GM20000 (cell line): Measurements from ENCODE around the gene DNMBP.

Experiments used
- DNase-seq: peaks from one replicate; pipeline ENCODE4 v3.0.0; 2012; ENCODE audit warnings: low spot score
- TF ChIP-seq, protein P1 (sequence below): IDR thresholded peaks from 2 replicates; pipeline ENCODE4 v1.5.1; 2012; ENCODE audit warnings: mild to moderate bottlenecking, control low read depth; ENCODE audit errors: extremely low read depth, missing control alignments

The DNMBP gene, protein sequence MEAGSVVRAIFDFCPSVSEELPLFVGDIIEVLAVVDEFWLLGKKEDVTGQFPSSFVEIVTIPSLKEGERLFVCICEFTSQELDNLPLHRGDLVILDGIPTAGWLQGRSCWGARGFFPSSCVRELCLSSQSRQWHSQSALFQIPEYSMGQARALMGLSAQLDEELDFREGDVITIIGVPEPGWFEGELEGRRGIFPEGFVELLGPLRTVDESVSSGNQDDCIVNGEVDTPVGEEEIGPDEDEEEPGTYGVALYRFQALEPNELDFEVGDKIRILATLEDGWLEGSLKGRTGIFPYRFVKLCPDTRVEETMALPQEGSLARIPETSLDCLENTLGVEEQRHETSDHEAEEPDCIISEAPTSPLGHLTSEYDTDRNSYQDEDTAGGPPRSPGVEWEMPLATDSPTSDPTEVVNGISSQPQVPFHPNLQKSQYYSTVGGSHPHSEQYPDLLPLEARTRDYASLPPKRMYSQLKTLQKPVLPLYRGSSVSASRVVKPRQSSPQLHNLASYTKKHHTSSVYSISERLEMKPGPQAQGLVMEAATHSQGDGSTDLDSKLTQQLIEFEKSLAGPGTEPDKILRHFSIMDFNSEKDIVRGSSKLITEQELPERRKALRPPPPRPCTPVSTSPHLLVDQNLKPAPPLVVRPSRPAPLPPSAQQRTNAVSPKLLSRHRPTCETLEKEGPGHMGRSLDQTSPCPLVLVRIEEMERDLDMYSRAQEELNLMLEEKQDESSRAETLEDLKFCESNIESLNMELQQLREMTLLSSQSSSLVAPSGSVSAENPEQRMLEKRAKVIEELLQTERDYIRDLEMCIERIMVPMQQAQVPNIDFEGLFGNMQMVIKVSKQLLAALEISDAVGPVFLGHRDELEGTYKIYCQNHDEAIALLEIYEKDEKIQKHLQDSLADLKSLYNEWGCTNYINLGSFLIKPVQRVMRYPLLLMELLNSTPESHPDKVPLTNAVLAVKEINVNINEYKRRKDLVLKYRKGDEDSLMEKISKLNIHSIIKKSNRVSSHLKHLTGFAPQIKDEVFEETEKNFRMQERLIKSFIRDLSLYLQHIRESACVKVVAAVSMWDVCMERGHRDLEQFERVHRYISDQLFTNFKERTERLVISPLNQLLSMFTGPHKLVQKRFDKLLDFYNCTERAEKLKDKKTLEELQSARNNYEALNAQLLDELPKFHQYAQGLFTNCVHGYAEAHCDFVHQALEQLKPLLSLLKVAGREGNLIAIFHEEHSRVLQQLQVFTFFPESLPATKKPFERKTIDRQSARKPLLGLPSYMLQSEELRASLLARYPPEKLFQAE (N-terminal part only)

DNA sequence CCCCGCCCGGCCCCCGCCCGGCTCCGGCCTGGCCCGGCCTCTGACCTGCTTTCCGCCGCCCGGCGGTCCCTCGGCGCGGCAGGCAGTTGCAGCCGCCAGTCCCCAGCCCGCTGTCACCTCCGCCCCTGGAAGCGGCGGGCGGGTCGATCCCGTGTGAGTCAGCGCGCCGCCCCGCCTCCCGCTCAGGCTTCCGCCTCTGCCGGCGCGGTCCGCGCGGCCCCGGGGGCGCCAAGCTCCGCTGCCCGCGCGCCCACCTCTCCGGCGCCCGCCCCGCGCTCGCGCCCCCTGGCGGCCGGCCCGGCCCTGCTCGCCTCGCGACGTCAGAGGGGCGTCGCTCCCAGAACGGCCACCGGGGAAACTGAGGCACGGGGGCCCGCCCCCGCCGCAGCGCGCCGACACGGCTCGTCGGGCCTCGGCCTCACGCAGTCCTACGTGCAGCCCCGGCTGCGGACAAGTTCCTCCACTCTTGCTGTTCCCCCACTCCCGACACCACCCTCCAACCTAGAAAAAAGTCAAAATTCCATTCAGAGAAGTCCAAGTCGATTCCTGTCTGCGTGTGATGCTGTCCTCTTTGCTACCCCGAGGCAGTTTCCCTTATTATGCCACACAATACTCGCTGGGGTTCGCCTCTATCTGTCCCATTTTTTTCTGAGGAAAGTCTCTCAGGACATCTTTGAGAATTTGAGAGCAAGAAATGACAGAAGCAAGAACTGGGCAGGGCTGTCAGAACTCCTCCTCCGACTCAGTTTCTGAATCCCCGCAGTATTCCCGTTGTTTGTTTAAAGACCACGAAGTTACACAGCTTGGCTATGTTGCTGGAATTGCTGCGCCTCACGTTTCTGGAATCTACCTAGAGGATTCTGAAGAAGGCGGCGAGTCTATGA lies at the start of gene DNMBP:
Gene DNMBP, minus strand, starts transcription at position 155 of the 884 bp plus-strand sequence. CDS start 37,823 bp downstream, outside the sequence.
- peak; percentile 97 for DNase-seq
- TF ChIP-seq, protein P1, sequence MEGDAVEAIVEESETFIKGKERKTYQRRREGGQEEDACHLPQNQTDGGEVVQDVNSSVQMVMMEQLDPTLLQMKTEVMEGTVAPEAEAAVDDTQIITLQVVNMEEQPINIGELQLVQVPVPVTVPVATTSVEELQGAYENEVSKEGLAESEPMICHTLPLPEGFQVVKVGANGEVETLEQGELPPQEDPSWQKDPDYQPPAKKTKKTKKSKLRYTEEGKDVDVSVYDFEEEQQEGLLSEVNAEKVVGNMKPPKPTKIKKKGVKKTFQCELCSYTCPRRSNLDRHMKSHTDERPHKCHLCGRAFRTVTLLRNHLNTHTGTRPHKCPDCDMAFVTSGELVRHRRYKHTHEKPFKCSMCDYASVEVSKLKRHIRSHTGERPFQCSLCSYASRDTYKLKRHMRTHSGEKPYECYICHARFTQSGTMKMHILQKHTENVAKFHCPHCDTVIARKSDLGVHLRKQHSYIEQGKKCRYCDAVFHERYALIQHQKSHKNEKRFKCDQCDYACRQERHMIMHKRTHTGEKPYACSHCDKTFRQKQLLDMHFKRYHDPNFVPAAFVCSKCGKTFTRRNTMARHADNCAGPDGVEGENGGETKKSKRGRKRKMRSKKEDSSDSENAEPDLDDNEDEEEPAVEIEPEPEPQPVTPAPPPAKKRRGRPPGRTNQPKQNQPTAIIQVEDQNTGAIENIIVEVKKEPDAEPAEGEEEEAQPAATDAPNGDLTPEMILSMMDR = peak; percentile 75

DNA sequence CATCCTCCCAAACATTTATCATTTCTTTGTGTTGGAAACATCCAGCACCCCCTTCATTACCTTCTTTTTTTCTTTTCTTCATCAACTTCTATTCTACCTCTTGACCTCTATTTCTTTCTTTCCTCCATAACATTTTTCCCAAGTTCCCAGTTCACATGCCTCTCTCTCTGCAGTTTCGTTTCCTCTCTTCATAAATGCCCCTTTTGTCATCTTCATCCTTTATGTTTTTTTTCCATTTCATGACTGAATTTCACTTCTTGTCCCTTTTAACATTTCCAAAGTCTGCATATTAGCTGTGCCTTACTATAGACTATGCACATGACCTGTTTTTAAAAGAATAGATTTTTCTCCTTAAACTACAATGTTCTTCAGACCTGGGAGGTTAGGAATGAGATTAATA lies 48.2 kb upstream of the DNMBP start:
- TF ChIP-seq, protein P1 = no peak
- DNase-seq = no peak

DNA sequence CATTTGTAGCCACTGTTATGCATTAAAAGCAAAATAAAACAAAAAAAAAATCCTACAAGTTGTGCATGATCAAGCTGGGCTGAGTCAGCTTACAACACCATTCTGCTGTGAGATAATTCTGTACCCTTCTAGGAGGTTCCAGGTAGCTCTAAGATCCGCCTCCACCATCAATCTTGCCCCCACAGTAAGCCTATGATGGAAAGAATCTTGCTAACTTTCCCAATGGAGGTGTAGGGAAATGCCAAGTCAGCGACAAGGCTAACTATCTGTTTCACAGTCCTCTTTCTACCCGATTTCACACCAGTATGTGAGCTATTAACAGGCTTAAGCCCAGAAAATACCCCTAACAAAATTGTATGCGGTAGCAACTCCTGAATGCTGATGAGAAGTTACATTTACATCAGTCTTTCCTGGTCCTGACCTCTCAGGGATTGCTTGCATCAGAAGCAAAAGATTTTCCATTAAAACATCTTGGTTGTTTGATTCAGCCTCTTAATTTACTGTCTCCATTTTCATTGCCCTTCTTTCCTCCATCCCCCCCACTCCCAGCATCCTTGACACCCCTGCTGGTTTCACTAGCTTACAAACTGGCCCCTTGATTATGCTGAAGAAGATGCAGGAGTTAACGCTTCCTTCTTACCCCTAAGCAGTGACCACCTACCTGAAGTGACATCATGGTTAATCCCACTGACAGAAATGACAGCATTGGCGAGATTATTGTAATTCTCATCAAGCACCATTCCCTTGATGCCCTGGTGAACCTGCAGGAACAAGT lies 44.1 kb upstream of the DNMBP start:
- DNase-seq = no peak
- TF ChIP-seq, protein P1 = no peak

DNA sequence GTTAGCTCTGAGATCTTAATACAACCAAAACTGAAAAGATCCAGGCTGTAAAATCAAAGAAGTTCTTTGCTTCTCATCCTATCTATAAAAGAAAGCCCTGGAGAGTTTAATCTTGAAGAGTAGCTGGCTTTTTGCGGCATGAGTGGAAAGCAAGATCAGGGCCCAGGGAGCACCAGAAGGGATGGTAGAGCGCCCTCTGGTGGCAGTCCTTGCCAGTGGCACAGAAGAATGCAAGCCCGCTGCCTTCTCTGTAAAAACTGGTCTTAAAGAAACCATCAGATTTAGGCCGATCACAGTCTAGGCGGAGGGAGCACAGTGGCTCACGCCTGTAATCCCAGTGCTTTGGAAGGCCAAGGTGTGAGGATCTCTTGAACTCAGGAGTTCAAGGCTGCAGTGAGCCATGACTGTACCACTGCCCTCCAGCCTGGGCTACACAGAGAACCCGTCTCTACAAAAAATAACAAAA lies 36.3 kb upstream of the DNMBP start:
- TF ChIP-seq, protein P1 = peak; percentile 92
- DNase-seq = peak; percentile 73

DNA sequence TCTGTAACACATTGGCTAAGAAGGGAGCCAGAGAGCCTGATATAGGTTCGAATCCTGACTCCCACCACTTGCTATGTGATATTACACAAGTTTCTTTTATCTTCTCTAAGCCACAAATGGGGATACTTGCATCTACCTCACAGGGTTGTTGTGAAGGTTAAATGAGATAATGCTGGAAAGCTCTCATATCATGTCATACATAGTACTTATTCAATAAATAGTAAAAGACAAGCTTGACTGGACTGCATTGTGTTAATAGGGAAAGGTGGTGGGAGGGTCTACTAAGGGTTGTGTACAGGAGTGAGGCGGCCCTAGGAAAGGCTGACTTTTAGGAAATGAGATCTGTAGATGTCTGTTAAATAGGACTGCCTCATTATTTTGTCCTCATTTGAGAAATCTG lies 35.8 kb upstream of the DNMBP start:
- no peak for DNase-seq
- TF ChIP-seq, protein P1 = no peak

DNA sequence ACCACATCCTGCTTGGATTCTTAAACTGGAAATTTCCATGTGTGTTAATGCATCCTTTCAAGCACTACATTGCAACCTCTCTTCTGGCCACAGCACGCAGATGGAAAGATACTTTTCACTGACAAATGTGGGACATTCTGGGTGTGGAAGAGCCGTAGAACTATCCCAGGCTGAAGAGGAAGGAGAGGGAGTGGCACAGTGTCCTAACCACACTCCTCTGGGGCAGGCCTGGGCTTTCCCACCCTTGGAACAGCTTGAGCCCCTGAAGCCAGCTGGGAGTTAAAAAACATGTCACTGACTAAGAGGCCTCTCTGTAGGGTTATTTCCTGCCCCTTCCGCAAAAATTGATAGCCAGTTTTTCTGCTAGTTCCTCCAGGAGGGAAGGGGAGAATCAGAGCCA lies 34.0 kb upstream of the DNMBP start:
- TF ChIP-seq, protein P1 = no peak
- DNase-seq = no peak
